DOHH2 (cell line): ENCODE measurements around the gene IL20.

Experiments
- H3F3A ChIP-seq: fragments of 200-600 bp; sonication (generic), shearing (Covaris generic); 2 replicates; pipeline ENCODE4 v1.6.0; 2016; ENCODE audit warnings: antibody characterized with exemption, mild to moderate bottlenecking; ENCODE audit not compliant: control insufficient read depth, insufficient read depth
- H3K27ac ChIP-seq: fragments of 200-600 bp; sonication (generic); 2 replicates; pipeline ENCODE4 v1.5.1; 2014; ENCODE audit warnings: low read depth, mild to moderate bottlenecking, low read length, moderate library complexity
- H3K27me3 ChIP-seq: fragments of 200-600 bp; sonication (generic); 2 replicates; pipeline ENCODE4 v1.6.1; 2014; ENCODE audit warnings: mild to moderate bottlenecking, low read length, mixed read lengths; ENCODE audit not compliant: control insufficient read depth
- H3K36me3 ChIP-seq: fragments of 200-600 bp; sonication (generic); 2 replicates; pipeline ENCODE4 v1.6.1; 2014; ENCODE audit warnings: mild to moderate bottlenecking, low read length, moderate library complexity, mixed read lengths; ENCODE audit not compliant: control insufficient read depth
- H3K4me1 ChIP-seq: fragments of 200-600 bp; sonication (generic); 2 replicates; pipeline ENCODE4 v1.6.1; 2014; ENCODE audit warnings: mild to moderate bottlenecking, low read length, mixed read lengths; ENCODE audit not compliant: control insufficient read depth
- H3K4me2 ChIP-seq: fragments of 200-600 bp; sonication (generic); 2 replicates; pipeline ENCODE4 v1.6.0; 2014; ENCODE audit warnings: mild to moderate bottlenecking, low read length, moderate library complexity
- H3K4me3 ChIP-seq: fragments of 200-600 bp; sonication (generic); 2 replicates; pipeline ENCODE4 v1.5.1; 2014; ENCODE audit warnings: mild to moderate bottlenecking, low read length, mixed read lengths
- H3K79me2 ChIP-seq: fragments of 200-600 bp; sonication (generic); 2 replicates; pipeline ENCODE4 v1.6.1; 2014; ENCODE audit warnings: mild to moderate bottlenecking, low read length, mixed read lengths; ENCODE audit not compliant: control insufficient read depth
- H3K9me2 ChIP-seq: fragments of 200-600 bp; sonication (generic); replicated peaks from 2 replicates; pipeline ENCODE4 v1.6.1; 2014; ENCODE audit warnings: mild to moderate bottlenecking, low read length, mixed read lengths; ENCODE audit not compliant: control insufficient read depth
- H3K9me3 ChIP-seq: fragments of 200-600 bp; sonication (generic); 2 replicates; pipeline ENCODE4 v1.6.1; 2014; ENCODE audit warnings: antibody characterized with exemption, low read length, mixed read lengths; ENCODE audit not compliant: control insufficient read depth, insufficient read depth
- H4K20me1 ChIP-seq: fragments of 200-600 bp; sonication (generic); 2 replicates; pipeline ENCODE4 v1.6.0; 2014; ENCODE audit warnings: low read depth, mild to moderate bottlenecking, antibody characterized with exemption, low read length, moderate library complexity; ENCODE audit not compliant: control insufficient read depth, insufficient read depth
- CTCF ChIP-seq: fragments of 200-600 bp; sonication (generic); IDR thresholded peaks from one replicate; pipeline ENCODE4 v1.5.1; 2014; ENCODE audit warnings: antibody characterized with exemption, mild to moderate bottlenecking, low read depth, low read length; ENCODE audit not compliant: poor library complexity, severe bottlenecking
- EZH2phosphoT487 ChIP-seq: fragments of 200-600 bp; sonication (generic); IDR thresholded peaks from 2 replicates; pipeline ENCODE4 v1.6.1; 2017; ENCODE audit warnings: borderline replicate concordance, mild to moderate bottlenecking, antibody characterized with exemption, low read length, moderate library complexity, mixed read lengths

The IL20 gene

GRCh38 chr1:206833801-206834200, 31.6 kb upstream of the IL20 start:
- Histone ChIP-seq H3K9me3 (no peaks in the 10 kb centered on the region), H3K9me2 (no peaks in the 10 kb centered on the region), H4K20me1 (no peaks in the 10 kb centered on the region), H3K27ac (no peak overlapping the region), H3K27me3 (peaks cover 40% of the 10 kb centered on the region), H3K79me2 (no peaks in the 10 kb centered on the region), H3K4me3 (no peak overlapping the region), H3K4me1 (peaks cover 13% of the 10 kb centered on the region), H3K36me3 (no peaks in the 10 kb centered on the region), H3F3A (no peaks in the 10 kb centered on the region), H3K4me2 (no peak overlapping the region)
- TF ChIP-seq EZH2phosphoT487 (no peak), CTCF (no peak)

- H3K4me1 ChIP-seq, result peaks cover 9% of the 10 kb centered on the region
- no peaks in the 10 kb centered on the region for H3K36me3 ChIP-seq
- H3K4me2 ChIP-seq, result no peak overlapping the region
- H3K27me3 ChIP-seq, result peaks cover 40% of the 10 kb centered on the region
- no peaks in the 10 kb centered on the region for H3K9me3 ChIP-seq
- no peak overlapping the region for H3K4me3 ChIP-seq
- H3K79me2 ChIP-seq, result no peaks in the 10 kb centered on the region
- H3K9me2 ChIP-seq, result no peaks in the 10 kb centered on the region
- no peaks in the 10 kb centered on the region for H3F3A ChIP-seq
- no peak overlapping the region for H3K27ac ChIP-seq
- no peak for TF ChIP-seq CTCF
- no peak for TF ChIP-seq EZH2phosphoT487
- no peaks in the 10 kb centered on the region for H4K20me1 ChIP-seq
Measured at GRCh38 chr1:206834217-206834616, 31.2 kb upstream of the IL20 start.

- Histone ChIP-seq H3K9me2 (no peaks in the 10 kb centered on the region), H3K4me3 (no peak overlapping the region), H3F3A (no peaks in the 10 kb centered on the region), H3K9me3 (no peaks in the 10 kb centered on the region), H3K4me1 (peaks cover 4% of the 10 kb centered on the region; the same call in 1 of the 2 replicates), H4K20me1 (no peaks in the 10 kb centered on the region), H3K27ac (no peak overlapping the region), H3K4me2 (no peak overlapping the region), H3K36me3 (no peaks in the 10 kb centered on the region), H3K79me2 (no peaks in the 10 kb centered on the region), H3K27me3 (peaks cover 36% of the 10 kb centered on the region)
- TF ChIP-seq EZH2phosphoT487, result no peak
- TF ChIP-seq CTCF, result no peak
Measured at GRCh38 chr1:206834711-206835110, 30.7 kb upstream of the IL20 start.

DNA sequence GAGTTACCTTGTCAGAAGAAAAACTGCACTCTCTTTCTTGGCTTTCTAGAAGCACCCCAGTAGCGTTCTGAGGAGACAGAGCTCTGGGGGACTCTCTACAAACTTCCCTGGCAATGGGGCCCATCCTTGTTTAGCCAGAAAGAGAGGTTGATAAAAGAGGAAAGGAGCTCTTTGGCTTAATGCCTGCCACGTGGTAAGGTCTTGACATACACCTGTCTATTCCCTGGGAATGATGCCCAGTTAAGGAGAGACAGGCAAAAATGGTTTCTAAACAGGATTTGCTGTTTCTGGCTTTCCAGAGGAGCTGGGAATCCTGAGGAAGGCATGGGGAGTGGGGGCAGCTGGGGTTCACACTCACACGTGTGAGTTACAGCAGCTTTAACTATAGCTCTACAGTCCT, 30.2 kb upstream of the IL20 start:
- Histone ChIP-seq H3K36me3 (no peaks in the 10 kb centered on the region), H3K79me2 (no peaks in the 10 kb centered on the region), H3K27me3 (peaks cover 33% of the 10 kb centered on the region), H3F3A (no peaks in the 10 kb centered on the region), H3K27ac (no peak overlapping the region), H3K9me2 (no peaks in the 10 kb centered on the region), H3K4me2 (no peak overlapping the region), H3K4me3 (no peak overlapping the region), H4K20me1 (no peaks in the 10 kb centered on the region), H3K4me1 (peaks cover 4% of the 10 kb centered on the region; the same call in 1 of the 2 replicates), H3K9me3 (no peaks in the 10 kb centered on the region)
- TF ChIP-seq CTCF, result no peak
- no peak for TF ChIP-seq EZH2phosphoT487
